IPS-18a (cell line): ENCODE measurements around the gene PKD2L1.

Experiments used
- H3K27ac ChIP-seq: one replicate; pipeline ENCODE4 v1.5.1; 2013; ENCODE audit warnings: low read length
- H3K27me3 ChIP-seq: one replicate; pipeline ENCODE4 v1.6.1; 2013; ENCODE audit warnings: mild to moderate bottlenecking, low read length; ENCODE audit not compliant: control insufficient read depth, insufficient read depth
- H3K36me3 ChIP-seq: one replicate; pipeline ENCODE4 v1.6.1; 2013; ENCODE audit warnings: low read depth, low read length; ENCODE audit not compliant: control insufficient read depth
- H3K4me1 ChIP-seq: one replicate; pipeline ENCODE4 v1.6.1; 2013; ENCODE audit warnings: low read depth, low read length; ENCODE audit not compliant: control insufficient read depth
- H3K4me3 ChIP-seq: one replicate; pipeline ENCODE4 v1.5.1; 2013; ENCODE audit warnings: low read length
- H3K9ac ChIP-seq: one replicate; pipeline ENCODE4 v1.6.1; 2013; ENCODE audit warnings: mild to moderate bottlenecking, low read length, moderate library complexity
- H3K9me3 ChIP-seq: one replicate; pipeline ENCODE4 v1.6.1; 2013; ENCODE audit warnings: low read depth, low read length; ENCODE audit not compliant: control insufficient read depth

Gene PKD2L1

DNA sequence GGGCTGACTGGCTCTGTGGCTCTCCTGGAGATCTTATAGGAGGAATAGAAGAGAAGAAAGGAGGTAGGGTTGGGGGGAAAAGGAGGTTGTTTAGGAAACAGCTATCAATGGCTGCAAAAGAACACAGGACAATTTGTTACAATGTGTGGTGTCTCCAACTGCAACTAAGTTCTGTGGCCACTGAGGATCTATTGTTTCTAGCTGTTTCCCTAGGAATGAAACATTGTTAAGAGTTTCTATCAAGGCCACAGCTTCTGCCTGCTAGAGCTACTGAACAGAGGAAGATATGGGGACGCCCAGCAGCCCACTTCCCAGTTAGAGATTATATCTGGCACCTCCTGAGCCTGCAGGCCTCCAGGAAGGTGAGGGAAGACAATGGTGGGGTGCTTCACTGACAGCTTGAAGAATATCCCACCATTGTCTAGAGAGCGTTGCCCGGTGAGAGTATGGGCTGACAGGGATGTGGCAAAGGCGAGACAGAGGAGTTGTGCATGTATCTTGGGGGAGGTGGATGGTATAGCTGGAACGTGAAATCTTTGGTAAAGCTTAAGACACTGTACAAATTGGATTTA is 21.0 kb upstream of the PKD2L1 start:
- Histone ChIP-seq H3K9ac (no peak overlapping the region), H3K4me1 (peaks cover 29% of the 10 kb centered on the region), H3K4me3 (peak overlapping the region; percentile 88), H3K36me3 (peaks cover 78% of the 10 kb centered on the region), H3K27ac (no peak overlapping the region), H3K9me3 (no peaks in the 10 kb centered on the region), H3K27me3 (no peaks in the 10 kb centered on the region)

DNA sequence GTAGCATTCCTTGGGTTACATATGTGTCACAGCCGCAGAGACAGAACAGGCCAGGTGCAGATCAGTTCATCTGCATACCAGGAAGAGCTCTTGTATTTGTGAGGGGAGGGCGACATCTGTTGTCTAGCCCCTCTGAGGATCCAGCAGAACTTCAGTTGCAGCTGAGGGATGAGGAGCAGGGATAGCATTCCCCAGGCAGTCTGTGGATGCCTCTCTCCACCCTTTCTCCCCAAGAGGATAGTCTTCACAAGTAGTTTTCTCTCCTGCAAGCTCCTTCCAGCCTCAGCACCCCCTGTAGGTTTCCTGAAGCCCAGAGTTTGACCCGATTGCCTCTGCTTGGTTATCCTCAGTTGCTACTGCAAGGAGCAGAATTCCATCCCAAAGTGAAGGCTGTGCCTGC is 19.6 kb upstream of the PKD2L1 start:
- Histone ChIP-seq H3K36me3 (peaks cover 65% of the 10 kb centered on the region), H3K4me1 (peaks cover 40% of the 10 kb centered on the region), H3K9me3 (no peaks in the 10 kb centered on the region), H3K27me3 (no peaks in the 10 kb centered on the region), H3K9ac (no peak overlapping the region), H3K4me3 (peak overlapping the region; percentile 88), H3K27ac (no peak overlapping the region)

DNA sequence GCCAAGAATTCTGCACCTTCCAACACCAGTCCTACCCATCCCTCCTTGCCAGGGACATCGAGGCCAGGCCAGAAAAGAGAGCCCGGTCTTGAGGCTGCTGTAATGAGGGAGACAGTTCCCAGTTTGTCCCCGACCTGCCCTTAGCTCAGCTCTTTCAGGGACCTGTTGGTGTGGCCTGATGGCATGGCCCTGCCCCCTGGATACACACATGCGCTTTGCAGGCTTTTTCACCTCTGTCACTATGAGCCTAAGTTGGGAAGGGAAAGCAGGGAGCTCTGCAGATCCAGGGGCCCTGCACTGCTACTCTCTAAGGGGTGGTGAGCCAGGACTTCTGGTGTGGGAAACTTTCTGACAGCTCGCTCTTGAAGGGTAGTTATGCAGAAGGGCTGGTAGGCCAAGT is 19.1 kb upstream of the PKD2L1 start:
- Histone ChIP-seq H3K27ac (no peak overlapping the region), H3K9ac (no peak overlapping the region), H3K9me3 (no peaks in the 10 kb centered on the region), H3K4me1 (peaks cover 40% of the 10 kb centered on the region), H3K4me3 (peak overlapping the region; percentile 88), H3K36me3 (peaks cover 59% of the 10 kb centered on the region), H3K27me3 (no peaks in the 10 kb centered on the region)

DNA sequence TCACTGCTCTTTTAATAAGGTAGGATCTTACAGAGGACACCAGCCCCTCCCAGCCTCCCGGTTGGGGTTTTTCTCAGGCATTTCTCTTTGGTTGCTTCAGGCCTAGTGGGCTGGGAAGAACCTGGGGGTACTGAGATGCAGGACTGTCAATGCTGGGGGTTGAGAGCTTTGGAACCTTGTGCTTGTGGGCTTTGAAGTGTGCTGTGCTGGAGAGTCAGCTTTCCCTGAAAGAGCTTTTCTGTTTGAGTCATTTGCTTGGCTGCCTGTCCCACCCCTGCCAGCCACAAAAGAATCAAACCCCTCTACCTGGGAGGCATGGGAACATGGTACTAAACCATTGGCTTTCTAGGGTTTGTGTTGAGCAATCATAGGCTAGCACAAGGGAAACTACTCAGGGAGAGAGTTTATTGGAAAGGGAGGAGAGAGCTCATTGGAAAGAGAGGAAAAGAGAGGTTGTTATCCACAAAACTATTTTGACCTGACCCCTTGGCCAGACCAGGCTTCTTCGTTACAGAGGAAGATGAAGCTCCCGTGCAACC is 18.4 kb upstream of the PKD2L1 start:
- Histone ChIP-seq H3K9me3 (no peaks in the 10 kb centered on the region), H3K27ac (no peak overlapping the region), H3K27me3 (no peaks in the 10 kb centered on the region), H3K36me3 (peaks cover 53% of the 10 kb centered on the region), H3K4me3 (peak overlapping the region; percentile 88), H3K4me1 (peaks cover 40% of the 10 kb centered on the region), H3K9ac (peak overlapping the region; percentile 87)

- Histone ChIP-seq H3K27me3 (no peaks in the 10 kb centered on the region), H3K27ac (peak overlapping the region; percentile 29), H3K9ac (peak overlapping the region; percentile 87), H3K36me3 (peaks cover 47% of the 10 kb centered on the region), H3K4me1 (peaks cover 40% of the 10 kb centered on the region), H3K4me3 (peak overlapping the region; percentile 88), H3K9me3 (no peaks in the 10 kb centered on the region)
Observed at GRCh38 chr10:100347568-100348195, 17.7 kb upstream of the PKD2L1 start.

GRCh38 chr10:100346765-100347567 is 16.9 kb upstream of the PKD2L1 start, which contains the start of gene SCD:
Gene SCD, plus strand, starts transcription at chr10:100347233. Its CDS starts 272 bp downstream, at chr10:100347505.
- peak within 1 kb of the TSS; percentile 89 for H3K27ac ChIP-seq

GRCh38 chr10:100346351-100346764 is 16.3 kb upstream of the PKD2L1 start:
- Histone ChIP-seq H3K9me3 (no peaks in the 10 kb centered on the region), H3K9ac (peak overlapping the region; percentile 87), H3K27ac (peak overlapping the region; percentile 89), H3K4me3 (peak overlapping the region; percentile 88), H3K27me3 (no peaks in the 10 kb centered on the region), H3K4me1 (peaks cover 40% of the 10 kb centered on the region), H3K36me3 (peaks cover 34% of the 10 kb centered on the region)

More at GRCh38 chr10:100346765-100347567, 16.9 kb upstream of the PKD2L1 start, which contains the start of gene SCD:
- Histone ChIP-seq H3K27me3 (no peaks in the 10 kb centered on the region), H3K9ac (peak within 1 kb of the TSS; percentile 87), H3K4me3 (peak within 1 kb of the TSS; percentile 88), H3K4me1 (peaks cover 40% of the 10 kb centered on the region), H3K9me3 (no peaks in the 10 kb centered on the region), H3K36me3 (peaks cover 40% of the 10 kb centered on the region)

GRCh38 chr10:100345570-100346330 is 15.7 kb upstream of the PKD2L1 start:
- Histone ChIP-seq H3K9ac (peak overlapping the region; percentile 87), H3K4me1 (peaks cover 37% of the 10 kb centered on the region), H3K36me3 (peaks cover 28% of the 10 kb centered on the region), H3K27me3 (no peaks in the 10 kb centered on the region), H3K9me3 (no peaks in the 10 kb centered on the region), H3K27ac (peak overlapping the region; percentile 89), H3K4me3 (peak overlapping the region; percentile 88)

DNA sequence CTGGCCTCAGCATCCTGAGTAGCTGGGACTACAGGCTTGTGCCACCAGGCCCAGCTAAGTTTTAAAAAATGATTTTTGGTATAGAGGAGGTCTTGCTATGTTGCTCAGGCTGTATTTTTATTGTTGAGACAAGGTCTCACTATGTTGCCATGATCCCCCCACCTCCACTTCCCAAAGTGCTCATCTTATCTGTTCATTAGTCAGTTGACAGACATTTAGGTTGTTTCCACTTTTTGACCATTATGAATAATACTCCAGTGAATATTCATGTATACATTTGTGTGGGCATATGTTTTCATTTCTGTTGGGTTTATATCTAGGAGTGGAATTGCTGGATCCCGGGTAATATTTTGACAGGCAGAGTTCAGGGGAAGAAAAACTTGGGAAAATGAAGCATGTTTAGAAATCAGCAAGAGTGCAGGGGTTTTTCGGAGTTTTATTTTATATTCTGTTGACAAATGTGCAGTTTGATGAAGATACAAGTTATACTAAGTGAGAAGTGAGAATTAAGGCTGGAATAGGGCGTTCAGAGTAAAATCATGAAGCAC is 14.3 kb upstream of the PKD2L1 start:
- no peak overlapping the region for H3K9ac ChIP-seq
- no peak overlapping the region for H3K27ac ChIP-seq
- H3K4me3 ChIP-seq = no peak overlapping the region

DNA sequence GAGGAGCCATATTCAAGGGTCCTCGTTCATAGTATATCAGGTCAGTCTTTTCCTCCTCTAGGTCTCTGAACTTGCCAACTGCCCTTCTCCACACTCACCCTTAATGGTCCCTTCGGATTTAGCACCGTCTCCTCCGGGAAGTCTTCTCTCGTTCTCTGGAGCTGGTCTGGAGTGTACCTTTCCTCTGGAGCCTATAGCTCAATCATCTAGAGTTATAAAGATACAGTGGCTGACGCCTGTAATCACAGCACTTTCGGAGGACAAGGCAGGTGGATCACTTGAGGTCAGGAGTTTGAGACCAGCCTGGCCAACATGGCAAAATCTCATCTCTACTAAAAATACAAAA is 12.6 kb upstream of the PKD2L1 start:
- no peaks in the 10 kb centered on the region for H3K27me3 ChIP-seq
- peaks cover 18% of the 10 kb centered on the region for H3K4me1 ChIP-seq
- H3K36me3 ChIP-seq = no peaks in the 10 kb centered on the region
- no peak overlapping the region for H3K9ac ChIP-seq
- no peak overlapping the region for H3K27ac ChIP-seq
- no peak overlapping the region for H3K4me3 ChIP-seq
- H3K9me3 ChIP-seq = no peaks in the 10 kb centered on the region

More for the DNA sequence above, 14.3 kb upstream of the PKD2L1 start:
- peaks cover 13% of the 10 kb centered on the region for H3K36me3 ChIP-seq
- H3K27me3 ChIP-seq = no peaks in the 10 kb centered on the region
- no peaks in the 10 kb centered on the region for H3K9me3 ChIP-seq
- peaks cover 28% of the 10 kb centered on the region for H3K4me1 ChIP-seq
